ENCODE results near the gene CCDC85C.

DNA sequence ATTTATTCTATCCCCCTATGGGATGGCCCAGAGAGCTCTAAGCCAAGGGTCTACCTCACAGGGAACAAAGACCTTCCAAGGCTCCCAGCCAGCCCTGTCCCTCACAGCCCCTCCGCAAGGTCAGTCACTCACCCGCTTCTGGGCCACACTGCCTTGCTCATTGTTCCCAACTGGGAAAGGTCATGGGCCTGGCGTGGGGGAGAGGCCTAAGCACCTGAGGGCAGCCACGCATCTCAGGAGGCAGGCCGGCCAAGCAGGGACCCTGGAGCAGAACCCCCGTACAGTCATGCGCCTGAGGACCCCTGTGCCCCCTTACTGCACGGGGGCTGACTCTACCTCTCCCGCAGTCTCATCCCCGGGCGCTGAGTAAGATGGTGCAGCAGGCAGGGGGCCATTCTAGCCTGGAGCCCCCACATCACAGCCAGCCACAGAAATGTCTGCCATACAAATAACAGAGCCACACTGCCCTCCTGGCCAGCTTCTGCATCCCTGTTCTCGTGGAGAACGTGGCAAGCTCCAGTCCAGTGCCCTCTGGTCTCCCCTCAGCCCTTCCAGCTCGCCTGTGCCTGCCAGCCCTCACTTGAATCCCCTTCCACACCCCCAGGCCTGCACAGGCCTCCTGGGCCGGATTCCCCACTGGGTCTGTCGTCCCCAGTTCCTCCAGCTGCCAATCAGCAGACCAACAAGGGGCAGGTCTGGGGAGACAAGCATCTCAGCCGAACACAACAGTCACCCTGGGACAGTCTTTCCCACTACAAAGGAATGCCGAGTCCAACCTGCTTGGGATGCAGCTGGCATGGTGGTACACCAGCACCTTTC, 16.3 kb downstream of the CCDC85C start:
- TF ChIP-seq, protein P1, sequence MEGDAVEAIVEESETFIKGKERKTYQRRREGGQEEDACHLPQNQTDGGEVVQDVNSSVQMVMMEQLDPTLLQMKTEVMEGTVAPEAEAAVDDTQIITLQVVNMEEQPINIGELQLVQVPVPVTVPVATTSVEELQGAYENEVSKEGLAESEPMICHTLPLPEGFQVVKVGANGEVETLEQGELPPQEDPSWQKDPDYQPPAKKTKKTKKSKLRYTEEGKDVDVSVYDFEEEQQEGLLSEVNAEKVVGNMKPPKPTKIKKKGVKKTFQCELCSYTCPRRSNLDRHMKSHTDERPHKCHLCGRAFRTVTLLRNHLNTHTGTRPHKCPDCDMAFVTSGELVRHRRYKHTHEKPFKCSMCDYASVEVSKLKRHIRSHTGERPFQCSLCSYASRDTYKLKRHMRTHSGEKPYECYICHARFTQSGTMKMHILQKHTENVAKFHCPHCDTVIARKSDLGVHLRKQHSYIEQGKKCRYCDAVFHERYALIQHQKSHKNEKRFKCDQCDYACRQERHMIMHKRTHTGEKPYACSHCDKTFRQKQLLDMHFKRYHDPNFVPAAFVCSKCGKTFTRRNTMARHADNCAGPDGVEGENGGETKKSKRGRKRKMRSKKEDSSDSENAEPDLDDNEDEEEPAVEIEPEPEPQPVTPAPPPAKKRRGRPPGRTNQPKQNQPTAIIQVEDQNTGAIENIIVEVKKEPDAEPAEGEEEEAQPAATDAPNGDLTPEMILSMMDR (conservative IDR thresholded peaks at IDR 0.05; ENCODE audit: low read depth, low read length), result no peak
- TF ChIP-seq CEBPB (IDR thresholded peaks at IDR 0.05; ENCODE audit: low read depth, low read length), result no peak
- TF ChIP-seq POLR2A (IDR thresholded peaks at IDR 0.05; ENCODE audit: low read depth, low read length), result no peak
- TF ChIP-seq CHD1 (IDR thresholded peaks at IDR 0.05; ENCODE audit: low read depth, low read length), result no peak
- TF ChIP-seq BHLHE40 (IDR thresholded peaks at IDR 0.05; ENCODE audit: low read depth, low read length), result no peak
- no peak for TF ChIP-seq RFX5 (IDR thresholded peaks at IDR 0.05; ENCODE audit: low read depth, low read length)
- TF ChIP-seq FOS (IDR thresholded peaks at IDR 0.05; ENCODE audit: low read depth, low read length), result no peak
- TF ChIP-seq MXI1 (IDR thresholded peaks at IDR 0.05; ENCODE audit: borderline replicate concordance, low read depth, low read length), result no peak
- no peak for TF ChIP-seq ELK1 (IDR thresholded peaks at IDR 0.05; ENCODE audit: borderline replicate concordance, low read depth, low read length)
- TF ChIP-seq SMC3 (IDR thresholded peaks at IDR 0.05; ENCODE audit: low read depth, low read length), result no peak
- no peak for TF ChIP-seq MAFK (IDR thresholded peaks at IDR 0.05; ENCODE audit: low read depth, low read length)
- TF ChIP-seq MAZ (IDR thresholded peaks at IDR 0.05; ENCODE audit: borderline replicate concordance, low read depth, low read length), result no peak
